ENCODE results near the gene XXYLT1. TPM values are rescaled to one million over a fixed set of nuclear protein-coding genes. Genes with fewer than 3 reads are reported as not detected.

Gene XXYLT1
- total RNA-seq, 1 experiment from 2014 or later = 29.2 TPM

DNA sequence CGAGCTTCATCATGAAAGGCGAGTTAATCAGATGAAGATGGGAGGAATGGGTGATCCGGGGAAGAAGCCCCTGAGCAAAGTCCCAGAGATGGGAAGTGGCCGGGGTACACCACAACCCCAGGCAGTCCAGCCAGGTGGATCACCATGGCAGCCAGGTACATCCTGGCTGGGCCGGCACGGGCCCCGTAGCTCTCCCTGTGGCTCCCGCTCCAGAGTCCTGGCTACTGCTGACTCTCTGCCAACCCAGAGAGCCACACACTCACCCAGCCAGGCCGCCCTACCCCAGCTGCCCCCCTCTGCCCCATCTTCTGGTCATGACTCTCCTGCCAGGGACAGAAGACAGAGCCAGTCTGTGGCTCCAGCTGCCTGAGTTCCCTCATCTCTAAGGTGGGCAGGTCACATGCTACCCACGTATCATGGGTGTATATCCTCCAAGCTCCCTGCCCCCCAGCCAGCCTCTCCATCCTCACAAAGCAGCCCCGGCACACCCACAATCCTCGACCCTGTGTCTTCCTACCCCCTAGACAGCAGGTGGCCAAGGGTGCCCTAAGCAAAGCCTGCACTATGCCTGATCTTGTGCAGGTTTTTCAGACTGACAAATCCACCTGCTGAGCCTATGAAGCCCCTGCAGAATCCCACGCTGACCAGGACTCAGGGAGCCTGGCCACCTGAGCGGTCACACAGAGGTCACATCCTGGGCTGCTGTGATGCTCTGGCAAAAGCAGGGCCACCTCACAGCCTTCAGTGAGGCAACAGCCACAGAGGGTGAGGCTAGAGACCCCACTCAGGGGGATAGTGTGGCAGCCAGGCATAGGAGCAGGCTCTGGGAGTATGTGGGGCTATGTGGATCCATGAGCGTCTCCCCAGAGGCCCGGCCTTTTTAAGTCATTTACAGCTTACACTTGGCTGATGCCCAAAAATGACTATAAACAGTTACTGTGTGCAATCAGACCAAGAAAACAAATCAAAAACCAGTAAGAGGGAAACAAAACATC lies 13.2 kb downstream of the XXYLT1 start:
- Mint-ChIP-seq H3K27me3 (ENCODE audit: unreplicated experiment) (no peaks in the 10 kb centered on the region), H3K27ac (ENCODE audit: unreplicated experiment) (no peak overlapping the region), H3K4me1 (ENCODE audit: low read depth, unreplicated experiment) (no peaks in the 10 kb centered on the region), H3K4me3 (ENCODE audit: low read depth, unreplicated experiment) (no peak overlapping the region), H3K36me3 (ENCODE audit: insufficient read depth, unreplicated experiment) (peaks cover 21% of the 10 kb centered on the region), H3K9me3 (ENCODE audit: low read depth, unreplicated experiment) (no peaks in the 10 kb centered on the region)
- no TSS peak for BruUV-seq (replicated peaks)
- no peak for DNase-seq
- CTCF ChIA-PET = interaction anchor here (1.0 to 1.6 kb wide), 3 partner anchors 14 to 587 kb away, joined by 3 to 6 read pairs (median 3); partner anchors contain the start of gene XXYLT1
- TF ChIP-seq, protein P1, sequence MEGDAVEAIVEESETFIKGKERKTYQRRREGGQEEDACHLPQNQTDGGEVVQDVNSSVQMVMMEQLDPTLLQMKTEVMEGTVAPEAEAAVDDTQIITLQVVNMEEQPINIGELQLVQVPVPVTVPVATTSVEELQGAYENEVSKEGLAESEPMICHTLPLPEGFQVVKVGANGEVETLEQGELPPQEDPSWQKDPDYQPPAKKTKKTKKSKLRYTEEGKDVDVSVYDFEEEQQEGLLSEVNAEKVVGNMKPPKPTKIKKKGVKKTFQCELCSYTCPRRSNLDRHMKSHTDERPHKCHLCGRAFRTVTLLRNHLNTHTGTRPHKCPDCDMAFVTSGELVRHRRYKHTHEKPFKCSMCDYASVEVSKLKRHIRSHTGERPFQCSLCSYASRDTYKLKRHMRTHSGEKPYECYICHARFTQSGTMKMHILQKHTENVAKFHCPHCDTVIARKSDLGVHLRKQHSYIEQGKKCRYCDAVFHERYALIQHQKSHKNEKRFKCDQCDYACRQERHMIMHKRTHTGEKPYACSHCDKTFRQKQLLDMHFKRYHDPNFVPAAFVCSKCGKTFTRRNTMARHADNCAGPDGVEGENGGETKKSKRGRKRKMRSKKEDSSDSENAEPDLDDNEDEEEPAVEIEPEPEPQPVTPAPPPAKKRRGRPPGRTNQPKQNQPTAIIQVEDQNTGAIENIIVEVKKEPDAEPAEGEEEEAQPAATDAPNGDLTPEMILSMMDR (IDR thresholded peaks at IDR 0.05; ENCODE audit: unreplicated experiment) = no peak
- intact Hi-C loops (cut with micrococcal nuclease; ENCODE audit: unreplicated experiment) = loop anchor here (2.0 kb wide), 1 partner anchor 575 kb away; no protein-coding TSS in a partner anchor

DNA sequence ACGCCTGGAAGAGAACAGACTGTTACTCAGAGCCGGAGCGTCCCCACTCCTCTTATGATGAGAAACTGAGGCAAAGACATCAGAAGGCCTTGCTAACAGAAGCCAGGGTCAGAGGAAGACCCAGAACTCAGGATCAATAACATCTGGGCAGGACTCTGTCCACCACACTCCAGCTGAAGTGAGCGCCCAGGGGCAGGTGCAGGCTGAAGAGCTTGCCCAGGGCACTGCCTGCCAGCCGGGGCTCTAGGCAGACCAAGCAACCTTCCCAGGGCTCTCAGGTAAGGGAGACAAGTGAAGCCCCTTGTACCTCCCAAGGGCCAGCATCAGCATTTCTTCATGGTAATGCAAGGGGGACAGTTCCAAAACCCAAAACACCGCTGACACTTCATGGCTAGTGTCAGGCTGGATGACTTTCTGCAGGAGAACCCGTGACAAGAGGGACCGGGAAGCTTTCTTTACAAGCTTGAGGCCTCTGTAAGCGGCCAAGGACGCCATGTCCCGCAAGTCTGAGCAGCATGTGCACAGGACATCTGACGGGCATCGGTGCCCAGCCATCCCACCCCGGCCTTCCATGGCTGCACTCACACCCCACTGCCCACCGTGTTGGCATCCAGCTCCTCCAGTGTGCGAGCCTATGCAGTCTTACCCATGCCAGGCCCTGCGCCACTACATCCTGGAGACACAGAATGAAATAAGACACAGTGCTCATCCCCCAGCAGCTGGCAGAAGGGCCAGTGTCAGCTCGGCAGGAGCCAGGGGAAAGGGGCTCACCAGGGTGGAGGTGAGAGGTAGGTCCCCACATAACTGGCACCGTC lies 14.1 kb downstream of the XXYLT1 start:
- Mint-ChIP-seq H3K4me3 (ENCODE audit: low read depth, unreplicated experiment) (no peak overlapping the region), H3K36me3 (ENCODE audit: insufficient read depth, unreplicated experiment) (peaks cover 21% of the 10 kb centered on the region), H3K4me1 (ENCODE audit: low read depth, unreplicated experiment) (no peaks in the 10 kb centered on the region), H3K27ac (ENCODE audit: unreplicated experiment) (no peak overlapping the region), H3K9me3 (ENCODE audit: low read depth, unreplicated experiment) (no peaks in the 10 kb centered on the region), H3K27me3 (ENCODE audit: unreplicated experiment) (no peaks in the 10 kb centered on the region)
- intact Hi-C loops (cut with micrococcal nuclease; ENCODE audit: unreplicated experiment) = no loop called here
- CTCF ChIA-PET = interaction anchor here (1.0 to 1.4 kb wide), 2 partner anchors 574 to 586 kb away, joined by 3 to 6 read pairs; no protein-coding TSS in a partner anchor
- DNase-seq = no peak
- no TSS peak for BruUV-seq (replicated peaks)
- TF ChIP-seq, protein P1 (IDR thresholded peaks at IDR 0.05; ENCODE audit: unreplicated experiment) = no peak

DNA sequence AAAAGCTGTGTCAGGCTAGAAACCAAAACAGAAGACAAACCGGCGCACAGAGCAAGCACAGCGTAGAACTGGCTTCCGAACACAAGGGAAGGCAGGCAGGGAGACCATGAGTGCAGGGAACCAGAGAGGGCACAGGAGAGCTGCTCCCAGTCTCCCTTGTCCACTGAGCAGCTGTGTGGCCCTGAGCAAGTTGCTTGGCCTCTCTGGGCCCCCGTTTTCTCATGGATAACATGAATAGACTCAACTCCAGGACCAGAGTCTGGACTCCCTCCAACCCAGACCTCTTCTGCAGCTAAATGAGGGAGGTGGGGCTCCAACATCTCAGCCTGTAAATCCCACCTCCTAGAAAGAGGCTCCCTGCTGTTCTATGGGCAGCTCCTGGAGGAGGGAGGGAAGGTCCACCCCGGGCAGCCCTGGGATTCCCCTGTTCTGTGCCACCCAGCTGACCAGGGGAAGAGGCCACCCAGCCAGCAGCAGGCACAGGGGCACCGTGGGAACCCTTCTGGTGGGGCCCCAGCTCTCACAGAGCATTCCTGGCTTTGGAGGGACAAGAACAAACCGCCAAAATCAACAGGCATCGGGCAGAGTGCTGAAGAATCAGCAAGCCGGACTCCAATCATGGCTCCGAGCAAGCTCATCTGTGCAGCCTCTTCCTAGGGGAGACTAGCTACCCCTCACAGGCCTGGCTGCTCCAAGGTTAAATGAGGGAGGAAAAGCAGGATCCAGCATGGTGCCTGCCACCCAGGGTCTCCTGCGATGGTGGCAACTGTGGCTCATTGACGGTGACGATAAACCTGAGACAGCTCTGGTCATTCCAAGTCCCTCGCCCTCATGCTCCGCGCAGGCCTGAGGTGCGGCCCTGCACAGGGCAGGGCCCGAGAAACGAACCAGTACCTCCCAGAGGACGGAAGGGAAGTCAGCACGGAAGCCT lies 15.1 kb downstream of the XXYLT1 start:
- TF ChIP-seq, protein P1 (IDR thresholded peaks at IDR 0.05; ENCODE audit: unreplicated experiment) = no peak
- H3K4me1 Mint-ChIP-seq (ENCODE audit: low read depth, unreplicated experiment) = no peaks in the 10 kb centered on the region
- DNase-seq = no peak
- no TSS peak for BruUV-seq (replicated peaks)
- peaks cover 16% of the 10 kb centered on the region for H3K36me3 Mint-ChIP-seq (ENCODE audit: insufficient read depth, unreplicated experiment)
- CTCF ChIA-PET = no interaction called here
- no peaks in the 10 kb centered on the region for H3K27me3 Mint-ChIP-seq (ENCODE audit: unreplicated experiment)
- no peak overlapping the region for H3K27ac Mint-ChIP-seq (ENCODE audit: unreplicated experiment)
- intact Hi-C loops (cut with micrococcal nuclease; ENCODE audit: unreplicated experiment) = no loop called here
- H3K9me3 Mint-ChIP-seq (ENCODE audit: low read depth, unreplicated experiment) = no peaks in the 10 kb centered on the region
- no peak overlapping the region for H3K4me3 Mint-ChIP-seq (ENCODE audit: low read depth, unreplicated experiment)

DNA sequence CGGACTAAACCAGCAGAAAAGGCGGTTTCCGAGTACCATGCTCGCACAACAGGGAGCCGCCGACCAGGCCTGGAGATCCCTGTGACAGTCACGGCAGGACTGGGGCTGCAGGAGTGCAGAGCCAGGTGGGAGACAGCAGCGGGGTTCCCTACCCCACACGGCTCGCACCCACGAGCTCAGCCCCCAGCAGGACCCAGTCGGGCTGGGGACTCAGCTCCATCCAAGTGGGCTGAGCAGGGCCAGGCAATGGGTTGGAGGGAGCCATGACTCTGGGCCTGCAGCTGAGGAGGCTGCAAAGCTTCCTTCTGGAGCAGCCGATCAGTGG lies 15.8 kb downstream of the XXYLT1 start:
- no peak for DNase-seq
- no TSS peak for BruUV-seq (replicated peaks)
- CTCF ChIA-PET = no interaction called here
- TF ChIP-seq, protein P1 (IDR thresholded peaks at IDR 0.05; ENCODE audit: unreplicated experiment) = no peak
- Mint-ChIP-seq H3K4me3 (ENCODE audit: low read depth, unreplicated experiment) (no peak overlapping the region), H3K36me3 (ENCODE audit: insufficient read depth, unreplicated experiment) (peaks cover 9% of the 10 kb centered on the region), H3K27ac (ENCODE audit: unreplicated experiment) (no peak overlapping the region), H3K9me3 (ENCODE audit: low read depth, unreplicated experiment) (no peaks in the 10 kb centered on the region), H3K27me3 (ENCODE audit: unreplicated experiment) (no peaks in the 10 kb centered on the region), H3K4me1 (ENCODE audit: low read depth, unreplicated experiment) (no peaks in the 10 kb centered on the region)
- intact Hi-C loops (cut with micrococcal nuclease; ENCODE audit: unreplicated experiment) = no loop called here
